H1 (cell line): ENCODE measurements around the gene SNX13. TPM values are rescaled to one million over a fixed set of nuclear protein-coding genes. Genes with fewer than 3 reads are reported as not detected.

Source experiments
- CTCF ChIA-PET: fragments of 300-600 bp; sonication (Branson Sonifier 250); formaldehyde crosslinking; loops from one replicate; lab custom pipeline; 2021; ENCODE audit not compliant: partially characterized antibody; lab: Charles Lee
- POLR2A ChIA-PET: fragments of 300-600 bp; sonication (Branson Sonifier 250); formaldehyde crosslinking; loops from one replicate; lab custom pipeline; 2021; ENCODE audit warnings: inconsistent platforms; ENCODE audit not compliant: partially characterized antibody; lab: Charles Lee
- DNase-seq, 2 experiments: peaks; one replicate each; pipeline versions ENCODE4 v3.0.0 to v3.0.0-alpha.2; 2010 to 2022; ENCODE audit warnings: low spot score in 2 of 2, low read depth in 1 of 2, mixed read lengths in 1 of 2
- FAIRE-seq: peaks from 2 replicates; lab custom pipeline; 2011; peaks lifted over from hg19 to GRCh38; lab: Jason Lieb, UNC
- H2AFZ ChIP-seq: 2 replicates; pipeline ENCODE4 v1.8.1; 2012; ENCODE audit warnings: low read length, inconsistent platforms
- H2AK5ac ChIP-seq: 2 replicates; pipeline ENCODE4 v1.6.1; 2013; ENCODE audit warnings: low read depth, low read length
- H2BK120ac ChIP-seq: replicated peaks from 2 replicates; pipeline ENCODE3; 2013; ENCODE audit warnings: low read depth, low read length, inconsistent platforms
- H2BK12ac ChIP-seq: 2 replicates; pipeline ENCODE4 v1.6.1; 2013; ENCODE audit warnings: low read depth, low read length
- H2BK15ac ChIP-seq: 2 replicates; pipeline ENCODE4 v1.6.1; 2013; ENCODE audit warnings: low read length
- H2BK20ac ChIP-seq: 2 replicates; pipeline ENCODE4 v1.6.1; 2013; ENCODE audit warnings: low read length
- H2BK5ac ChIP-seq: 2 replicates; pipeline ENCODE4 v1.6.1; 2013; ENCODE audit warnings: low read depth, low read length
- H3K14ac ChIP-seq: 2 replicates; pipeline ENCODE4 v1.6.1; 2013; ENCODE audit warnings: inconsistent platforms; ENCODE audit not compliant: insufficient read length
- H3K18ac ChIP-seq: 2 replicates; pipeline ENCODE4 v1.6.1; 2013; ENCODE audit warnings: low read length; ENCODE audit errors: extremely low read depth
- H3K23ac ChIP-seq: 2 replicates; pipeline ENCODE4 v1.6.1; 2013; ENCODE audit warnings: inconsistent platforms; ENCODE audit not compliant: insufficient read length
- H3K23me2 ChIP-seq: 2 replicates; pipeline ENCODE4 v1.6.1; 2013; ENCODE audit warnings: low read depth, low read length
- H3K27ac ChIP-seq: 2 replicates; pipeline ENCODE4 v1.6.1; 2011; ENCODE audit warnings: low read depth, low read length, inconsistent platforms
- H3K27me3 ChIP-seq, 4 experiments: replicated peaks in 1 of 4; 1 replicate in 1 of 4; 2 replicates in 3 of 4; pipeline versions ENCODE4 v1.6.1 to v1.8.1; 2011 to 2013; ENCODE audit warnings: low read length in 3 of 4, mild to moderate bottlenecking in 3 of 4, inconsistent platforms in 2 of 4, mixed read lengths in 2 of 4, moderate library complexity in 1 of 4; ENCODE audit not compliant: control insufficient read depth in 3 of 4, insufficient read depth in 3 of 4; ENCODE audit errors: extremely low read depth in 1 of 4
- H3K36me3 ChIP-seq, 4 experiments: 2 replicates each; pipeline versions ENCODE4 v1.6.1 to v1.8.1; 2011 to 2013; ENCODE audit warnings: mild to moderate bottlenecking in 4 of 4, low read length in 3 of 4, moderate library complexity in 2 of 4, control low read depth in 1 of 4, inconsistent platforms in 1 of 4; ENCODE audit not compliant: insufficient read depth in 4 of 4, control insufficient read depth in 2 of 4
- H3K4ac ChIP-seq: replicated peaks from 2 replicates; pipeline ENCODE3; 2013; ENCODE audit warnings: low read length, low read depth, mixed read lengths, inconsistent platforms; ENCODE audit not compliant: insufficient read length
- H3K4me1 ChIP-seq, 4 experiments: replicated peaks in 1 of 4; 1 replicate in 1 of 4; 2 replicates in 3 of 4; pipeline versions ENCODE4 v1.6.1 to v1.8.1; 2011 to 2013; ENCODE audit warnings: low read length in 3 of 4, inconsistent platforms in 2 of 4, mixed read lengths in 1 of 4; ENCODE audit not compliant: insufficient read depth in 4 of 4, control insufficient read depth in 3 of 4
- H3K4me2 ChIP-seq, 2 experiments: 2 replicates each; pipeline versions ENCODE4 v1.6.1 to v1.8.1; 2011 to 2013; ENCODE audit warnings: low read depth in 2 of 2, low read length in 2 of 2, control low read depth in 1 of 2, inconsistent platforms in 1 of 2, mild to moderate bottlenecking in 1 of 2; ENCODE audit not compliant: insufficient read depth in 1 of 2
- H3K4me3 ChIP-seq, 4 experiments: fragments of 200-600, 300-600 bp in 1 of 4; sonication (generic), shearing (Covaris generic), sonication (Bioruptor Twin) in 1 of 4; 2 replicates each; pipeline versions ENCODE4 v1.5.1 to v1.8.1; 2011 to 2016; ENCODE audit warnings: low read length in 4 of 4, low read depth in 3 of 4, control low read depth in 2 of 4, inconsistent platforms in 2 of 4, mild to moderate bottlenecking in 2 of 4, mixed read lengths in 1 of 4, moderate library complexity in 1 of 4; ENCODE audit not compliant: insufficient read depth in 2 of 4; ENCODE audit errors: extremely low read depth in 1 of 4
- H3K56ac ChIP-seq: replicated peaks from 2 replicates; pipeline ENCODE3; 2013; ENCODE audit warnings: low read depth, mild to moderate bottlenecking, mixed read lengths, low read length, inconsistent platforms; ENCODE audit not compliant: insufficient read length
- H3K79me1 ChIP-seq: 2 replicates; pipeline ENCODE4 v1.6.1; 2013; ENCODE audit warnings: low read depth, low read length, control low read depth
- H3K79me2 ChIP-seq, 2 experiments: 2 replicates each; pipeline versions ENCODE4 v1.6.1 to v1.8.1; 2012 to 2013; ENCODE audit warnings: low read length in 2 of 2, mild to moderate bottlenecking in 2 of 2, inconsistent platforms in 1 of 2; ENCODE audit not compliant: insufficient read depth in 2 of 2, control insufficient read depth in 1 of 2
- H3K9ac ChIP-seq, 4 experiments: replicated peaks in 1 of 4; 1 replicate in 1 of 4; 2 replicates in 3 of 4; pipeline versions ENCODE4 v1.6.1 to v1.8.1; 2011 to 2013; ENCODE audit warnings: low read depth in 3 of 4, low read length in 3 of 4, control low read depth in 2 of 4, mild to moderate bottlenecking in 2 of 4, moderate library complexity in 2 of 4, inconsistent platforms in 1 of 4; ENCODE audit errors: extremely low read depth in 1 of 4
- H3K9me3 ChIP-seq, 2 experiments: 2 replicates each; pipeline versions ENCODE4 v1.6.1 to v1.8.1; 2012 to 2013; ENCODE audit warnings: mild to moderate bottlenecking in 2 of 2, moderate library complexity in 2 of 2, control low read depth in 1 of 2, inconsistent platforms in 1 of 2, low read depth in 1 of 2, low read length in 1 of 2, mixed read lengths in 1 of 2; ENCODE audit not compliant: insufficient read depth in 2 of 2
- H4K20me1 ChIP-seq, 2 experiments: replicated peaks in 1 of 2; 2 replicates each; pipeline versions ENCODE3 to v1.8.1; 2011 to 2013; ENCODE audit warnings: inconsistent platforms in 2 of 2, low read length in 2 of 2, mild to moderate bottlenecking in 1 of 2; ENCODE audit not compliant: insufficient read depth in 2 of 2, control insufficient read depth in 1 of 2
- H4K5ac ChIP-seq: 2 replicates; pipeline ENCODE4 v1.6.1; 2013; ENCODE audit warnings: low read length, low read depth, mixed read lengths, inconsistent platforms; ENCODE audit not compliant: insufficient read length
- H4K8ac ChIP-seq: 2 replicates; pipeline ENCODE4 v1.8.0; 2013; ENCODE audit warnings: mild to moderate bottlenecking, moderate library complexity, low read length, inconsistent platforms; ENCODE audit not compliant: insufficient read depth; ENCODE audit errors: extremely low read depth
- H4K91ac ChIP-seq: replicated peaks from 2 replicates; pipeline ENCODE3; 2013; ENCODE audit warnings: low read length, mixed read lengths, inconsistent platforms; ENCODE audit not compliant: insufficient read length
- RNF2 ChIP-seq: fragments of 200-900, 300-1000 bp; sonication (generic); IDR thresholded peaks from 2 replicates; pipeline ENCODE4 v1.7.1; 2016; ENCODE audit warnings: borderline replicate concordance, low read depth, mild to moderate bottlenecking, antibody characterized with exemption, low read length; ENCODE audit not compliant: poor library complexity, severe bottlenecking; ENCODE audit errors: missing control alignments
- SP4 ChIP-seq: IDR thresholded peaks from 2 replicates; pipeline ENCODE4 v1.6.1; 2012; ENCODE audit warnings: low read length, inconsistent platforms
- WGBS, 2 experiments: shearing (Covaris generic) in 1 of 2; methylation state at CpG; one replicate each; pipeline versions ENCODE4 v1.1.6 to v1.1.7; 2013 to 2015; ENCODE audit warnings: low lambda C conversion rate in 2 of 2, mixed read lengths in 2 of 2, inconsistent platforms in 1 of 2, low coverage in 1 of 2, missing lambda C conversion rate in 1 of 2; ENCODE audit not compliant: insufficient replicate concordance in 2 of 2, insufficient coverage in 1 of 2, insufficient read length in 1 of 2; ENCODE audit errors: extremely low coverage in 1 of 2, missing lambda C conversion rate in 1 of 2; 5-methylcytosine and 5-hydroxymethylcytosine counted together
- polyA plus RNA-seq, 7 experiments: library from polyadenylated mRNA; depleted of rRNA in 3 of 7; stranded (reverse) in 5 of 7; unstranded in 2 of 7; fragments of >200 nt in 5 of 7; fragments of 200-250 nt in 2 of 7; gene quantifications; 1 replicate in 5 of 7; 2 replicates in 1 of 7; 4 replicates in 1 of 7; pipeline versions ENCODE4 v1.2.1 to v1.2.3, GENCODE V29; 2011 to 2013; ENCODE audit warnings: missing spikeins in 2 of 7, mixed read lengths in 2 of 7
- total RNA-seq: library from RNA; stranded (reverse); fragmentation: NEBNext Ultra II Directional; extraction: Animal tissue kit (Norgen Biotek cat#: 25700); gene quantifications from 2 replicates; pipeline ENCODE4 v1.2.1, GENCODE V29; 2021

The SNX13 gene
- total and polyA plus RNA-seq, 2 of the 8 experiments (the other 6 are each of a cell fraction or from before 2014, with no cell fraction given), result 5.5 to 27.4 TPM

DNA sequence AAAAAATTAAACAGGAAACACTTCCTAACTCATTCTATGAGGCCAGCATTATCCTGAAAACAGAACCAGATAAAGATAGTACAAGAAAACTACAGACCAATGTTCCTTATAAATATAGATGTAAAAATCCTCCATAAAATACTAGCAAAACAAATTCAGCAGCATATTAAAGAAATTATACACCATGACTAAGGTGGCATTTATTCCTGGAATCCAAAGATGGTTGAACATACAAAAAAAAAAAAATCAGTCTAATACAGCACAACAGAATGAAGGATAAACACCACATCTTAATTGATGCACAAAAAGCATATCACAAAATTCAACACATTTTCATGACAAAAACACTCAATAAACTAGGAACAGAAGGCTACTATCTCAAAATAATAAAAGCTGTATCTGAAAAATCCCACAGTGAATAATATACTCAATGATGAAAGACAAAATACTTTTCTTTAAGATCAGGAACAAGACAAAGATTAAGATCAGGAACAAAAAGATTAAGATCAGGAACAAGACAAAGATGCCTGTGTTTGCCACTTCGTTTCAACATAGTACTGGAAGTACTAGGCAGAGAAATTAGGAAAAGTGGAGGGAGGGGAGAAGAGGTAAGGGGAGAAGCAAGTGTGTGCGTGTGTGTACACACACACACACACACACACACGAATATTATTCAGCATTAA lies 95.6 kb downstream of the SNX13 start:
- Histone ChIP-seq H2AK5ac (no peak overlapping the region), H2AFZ (no peak overlapping the region), H3K14ac (no peak overlapping the region), H3K9ac (no peak overlapping the region), H2BK120ac (no peak overlapping the region), H3K27ac (no peak overlapping the region), H2BK15ac (no peak overlapping the region), H3K4me2 (no peak overlapping the region), H3K9me3 (no peaks in the 10 kb centered on the region), H3K4ac (no peak overlapping the region), H3K4me1 (peaks cover 0 to 4% (median 0%) of the 10 kb centered on the region in 4 experiments; a peak in 3 of 7 replicates), H3K23me2 (no peaks in the 10 kb centered on the region; the same call in 1 of the 2 replicates), H4K20me1 (no peaks in the 10 kb centered on the region), H3K79me1 (no peaks in the 10 kb centered on the region), H3K79me2 (no peaks in the 10 kb centered on the region), H2BK5ac (no peak overlapping the region), H4K91ac (no peak overlapping the region), H3K23ac (no peak overlapping the region), H3K18ac (no peak overlapping the region), H3K27me3 (no peaks in the 10 kb centered on the region), H3K36me3 (peaks cover 0 to 3% (median 2%) of the 10 kb centered on the region in 4 experiments; a peak in 3 of 8 replicates), H4K5ac (no peak overlapping the region), H3K4me3 (no peak overlapping the region), H3K56ac (no peak overlapping the region), H2BK12ac (no peak overlapping the region), H2BK20ac (no peak overlapping the region), H4K8ac (no peak overlapping the region)
- ChIA-PET CTCF (no interaction called here), POLR2A (no interaction called here)
- no peak for DNase-seq
- TF ChIP-seq SP4, result no peak
- TF ChIP-seq RNF2, result no peak
- FAIRE-seq, result no peak
- WGBS, 2 experiments, result 88% methylated on average over 3 of the region's 3 CpGs; no CpG with 5 or more reads in 1 of the 2 experiments
